GM18873 (cell line): ENCODE measurements around the gene CCN6.
"Not testable (repeated sequence)": the region's sequence is repeated elsewhere in the genome, so short reads cannot be mapped to it uniquely, and the experiment has no call there.

ENCODE experiments used
- ATAC-seq: cut with Tn5 transposase; IDR thresholded peaks from one replicate; pipeline ENCODE4 v1.9.1; 2021; ENCODE audit warnings: mild to moderate bottlenecking, moderate library complexity, moderate number of reproducible peaks; ENCODE audit not compliant: unreplicated experiment, low FRiP score

The CCN6 gene

DNA sequence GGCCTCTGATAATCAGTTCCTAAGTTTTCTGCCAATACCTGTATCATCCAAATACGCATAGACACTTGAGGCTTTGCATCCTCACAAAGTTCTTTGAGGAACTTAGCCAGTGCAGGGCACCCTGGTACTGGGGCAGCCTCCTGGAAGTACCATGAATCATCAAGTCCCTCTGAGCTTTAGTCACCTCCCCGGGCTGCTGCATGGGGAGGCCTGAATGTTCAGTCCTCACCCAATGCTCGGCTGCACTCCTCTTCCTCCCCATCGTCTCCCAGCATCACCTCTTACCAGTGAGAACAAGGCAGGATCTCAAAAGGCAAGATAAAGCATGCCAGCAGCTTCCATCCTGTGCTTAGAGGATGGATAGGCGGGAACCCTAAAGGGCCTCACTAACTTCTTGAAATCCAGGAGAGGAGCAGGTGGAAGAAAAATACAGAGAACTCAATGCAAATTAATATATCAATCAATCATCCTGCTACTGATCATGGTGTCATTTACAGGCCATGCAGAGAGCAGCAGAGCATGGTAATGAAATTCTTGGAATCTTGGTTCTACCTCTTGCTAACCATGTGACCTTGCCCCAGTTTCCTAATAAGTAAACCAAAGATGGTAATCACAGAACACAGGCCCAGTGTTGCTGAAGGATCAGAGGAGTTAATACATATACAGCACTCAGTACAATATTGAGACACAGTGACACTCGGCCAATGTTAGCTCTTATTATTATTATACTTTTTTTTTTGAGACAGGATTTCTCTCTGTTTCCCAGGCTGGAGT is 4.7 kb upstream of the CCN6 start:
- no peak for ATAC-seq

DNA sequence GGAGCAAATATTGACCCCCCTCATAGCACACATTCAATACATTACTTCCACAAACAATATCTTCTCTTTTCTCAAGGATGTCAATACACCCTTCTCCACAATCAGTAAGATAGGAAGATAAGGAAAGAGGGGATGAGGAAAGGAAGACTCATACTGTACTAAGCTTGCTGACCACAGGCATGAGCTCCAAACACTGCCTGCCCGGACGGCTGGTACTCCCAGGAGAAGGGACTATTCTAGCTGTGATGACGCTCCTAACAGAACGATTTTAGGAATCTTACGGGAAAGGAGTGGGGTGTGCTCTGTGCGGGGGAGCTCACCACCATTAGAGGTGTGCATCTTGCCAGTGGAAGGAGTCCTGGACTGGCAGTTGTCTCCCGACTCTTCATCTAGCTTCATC is 3.9 kb upstream of the CCN6 start:
- ATAC-seq: no peak

DNA sequence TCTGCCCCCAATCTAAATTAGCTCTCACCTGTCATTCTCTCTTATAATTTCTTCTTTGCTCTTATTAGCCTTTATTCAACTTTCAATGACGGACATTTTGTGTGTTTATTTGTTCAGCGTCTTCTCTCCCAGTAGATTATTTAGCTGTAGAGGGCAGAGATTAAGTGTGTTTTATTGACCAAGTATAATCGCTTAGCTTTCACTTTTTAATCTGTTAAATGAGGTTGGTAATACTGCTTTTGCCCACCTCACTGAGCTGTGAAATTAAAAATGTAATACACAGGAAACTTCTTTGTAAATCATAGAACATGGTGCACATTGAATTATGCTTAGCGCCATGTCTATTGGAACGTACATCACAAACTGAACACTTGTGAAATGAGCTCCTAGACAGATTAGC is 3.5 kb upstream of the CCN6 start:
- no peak for ATAC-seq

DNA sequence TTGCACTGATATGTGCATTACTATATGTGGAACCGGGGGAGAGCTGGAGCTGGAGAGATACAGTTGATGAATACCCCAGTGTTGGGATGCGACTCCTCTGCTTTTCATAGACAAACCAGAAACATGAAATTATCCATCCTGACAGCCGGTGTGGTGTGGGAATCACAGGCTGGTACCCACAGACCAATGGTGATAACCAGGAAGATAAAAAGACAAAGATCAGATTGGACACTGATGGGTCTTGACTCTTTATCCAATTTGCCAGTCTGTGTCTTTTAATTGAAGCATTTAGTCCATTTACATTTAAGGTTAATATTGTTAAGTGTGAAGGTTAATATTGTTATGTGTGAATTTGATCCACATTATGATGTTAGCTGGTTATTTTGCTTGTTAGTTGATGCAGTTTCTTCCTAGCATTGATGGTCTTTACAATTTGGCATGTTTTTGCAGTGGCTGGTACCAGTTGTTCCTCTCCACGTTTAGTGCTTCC is 2.6 kb upstream of the CCN6 start:
- ATAC-seq: not testable (repeated sequence)

DNA sequence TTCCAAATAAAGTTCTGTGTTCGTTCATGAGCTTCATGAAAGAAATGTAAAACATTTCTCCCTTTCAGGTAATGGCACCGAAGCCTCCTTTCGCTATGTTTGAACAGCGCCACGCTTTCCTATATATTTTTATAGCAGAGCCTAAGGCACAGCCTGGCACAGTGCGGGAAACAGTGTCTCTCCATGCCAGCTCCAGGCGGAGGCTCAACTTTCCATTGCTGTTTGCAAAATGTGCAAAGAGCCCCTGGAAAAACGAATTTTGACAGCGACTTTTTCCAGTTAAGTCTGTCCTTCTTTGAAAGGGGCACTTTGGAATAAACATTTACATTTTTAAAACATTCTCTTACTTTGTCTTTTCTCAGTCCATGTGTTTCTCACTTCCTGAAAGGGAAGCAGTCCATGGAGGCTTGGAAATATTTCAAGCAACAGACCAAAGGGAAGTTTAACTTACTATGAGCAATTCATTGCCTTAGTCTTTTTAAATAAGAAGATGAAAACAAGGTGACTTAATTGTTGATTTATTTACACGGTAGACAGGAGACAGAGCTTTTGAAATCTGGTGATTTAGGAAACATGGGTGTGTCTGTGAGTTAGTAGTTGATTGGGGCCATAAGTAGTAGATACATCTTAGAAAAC is 769 bp downstream of the CCN6 start:
- no peak for ATAC-seq

DNA sequence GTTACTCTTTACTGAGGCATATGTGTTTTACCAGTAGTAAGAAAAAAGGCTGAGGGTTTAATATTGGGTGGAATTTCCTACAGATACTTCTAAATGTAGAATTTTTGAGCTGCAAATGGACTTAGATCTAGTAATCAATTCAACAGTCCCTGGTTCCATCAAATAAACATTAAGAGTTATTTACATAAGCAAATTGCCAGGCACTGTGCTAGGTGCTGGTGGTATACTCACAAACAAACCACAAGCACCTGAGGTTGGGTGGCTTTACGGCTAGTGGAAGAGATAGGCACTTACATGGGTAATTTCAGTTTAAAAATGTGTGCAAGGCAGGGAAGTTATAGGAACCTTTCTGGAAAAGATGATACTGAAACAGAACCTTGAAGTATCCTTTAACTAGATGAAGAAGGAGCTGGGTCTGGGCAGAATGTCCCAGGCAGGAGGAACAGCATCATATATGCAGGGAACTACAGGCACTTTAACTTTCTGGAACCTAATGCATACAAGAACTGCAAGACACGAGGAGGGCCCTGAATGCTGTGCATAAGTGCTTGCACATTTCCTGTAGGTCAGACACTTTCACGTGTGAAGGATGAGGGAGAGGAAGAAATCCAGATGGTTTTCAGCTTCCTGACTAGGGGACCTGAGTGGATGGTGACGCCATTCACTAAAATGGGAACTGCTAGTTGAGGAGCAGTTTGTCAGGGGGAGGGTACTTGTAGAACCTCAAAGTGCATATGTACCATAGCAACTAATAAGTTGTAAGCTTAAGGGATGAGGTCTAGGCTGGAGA is 4.5 kb downstream of the CCN6 start:
- no peak for ATAC-seq

DNA sequence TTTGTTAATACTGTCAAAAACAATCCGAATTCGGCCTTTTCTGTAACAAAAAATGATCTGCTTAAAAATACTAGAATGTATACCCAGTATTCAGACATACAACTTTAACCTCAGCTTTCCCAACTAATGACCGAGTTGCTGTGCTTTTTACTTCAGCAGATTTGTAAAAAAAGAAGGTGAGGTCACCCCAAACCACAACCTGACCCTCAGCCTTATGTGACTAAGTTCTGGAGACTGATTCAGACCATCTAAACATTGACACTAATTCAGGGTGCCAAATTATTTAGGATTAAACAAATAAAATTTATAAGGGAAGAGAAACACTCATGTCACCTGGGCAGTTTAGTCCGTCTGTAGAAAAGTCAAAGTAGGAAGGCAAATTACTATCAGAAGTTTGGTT is 7.7 kb downstream of the CCN6 start:
- ATAC-seq: no peak

DNA sequence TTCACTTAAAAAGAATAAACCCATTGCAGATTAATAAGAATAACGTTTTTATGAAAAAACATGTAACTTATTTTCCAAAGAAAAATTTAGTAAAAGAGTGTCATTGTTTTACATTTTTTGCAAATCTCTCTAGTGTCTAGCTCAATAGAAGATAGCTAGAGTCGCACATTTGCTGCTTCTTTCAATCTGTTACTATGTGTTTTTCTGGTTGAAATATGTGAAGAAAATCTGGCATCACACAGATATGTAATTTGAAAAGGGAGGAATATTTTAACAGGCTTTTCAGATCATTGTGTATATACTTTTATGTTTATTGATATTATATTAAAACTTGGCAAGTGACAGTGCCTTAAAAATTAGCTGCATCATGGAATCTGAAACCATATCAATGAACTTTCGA is 9.1 kb downstream of the CCN6 start:
- ATAC-seq: no peak

DNA sequence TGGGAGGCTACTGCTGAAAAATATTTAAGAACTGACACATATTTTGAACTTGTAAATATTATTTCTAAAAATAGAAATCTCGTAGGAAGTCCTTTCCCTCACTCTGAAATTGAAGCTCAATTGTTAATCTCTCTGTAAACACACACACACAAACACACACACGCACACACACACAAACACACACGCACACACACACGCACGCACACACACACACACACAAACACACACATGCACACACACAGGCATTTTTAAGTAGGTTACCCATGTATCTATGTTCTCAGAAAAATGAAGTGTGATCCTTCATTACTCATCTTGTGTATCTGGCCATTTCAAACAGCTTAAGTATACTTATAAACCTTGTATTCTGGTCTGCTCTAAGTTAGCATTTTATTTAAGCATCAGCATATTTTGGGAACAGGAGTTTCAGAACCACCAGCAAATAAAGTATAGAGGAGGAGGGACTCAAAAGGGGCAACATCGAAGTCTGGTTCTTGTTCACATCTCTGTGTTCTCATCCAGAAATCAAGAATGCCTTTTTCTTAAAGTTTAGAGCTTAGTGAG is 11.6 kb downstream of the CCN6 start:
- no peak for ATAC-seq

DNA sequence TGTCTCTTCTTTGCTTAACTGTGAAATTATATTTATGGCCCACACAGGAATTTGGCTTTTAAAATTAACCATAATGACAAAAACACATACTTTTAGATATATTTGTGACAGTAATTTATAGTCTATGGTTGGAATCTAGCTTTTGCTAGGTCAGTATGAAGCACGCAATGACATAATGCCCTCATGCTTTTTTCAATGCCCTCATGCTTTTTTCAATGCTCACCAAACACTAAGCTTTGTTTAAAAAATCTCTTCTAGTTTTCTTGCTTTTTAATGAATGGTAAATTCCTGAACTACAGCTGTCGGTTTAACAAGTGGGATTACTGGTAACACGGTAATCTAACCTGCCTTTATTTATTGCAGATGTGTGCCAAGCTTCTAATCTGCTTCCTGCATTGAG is 12.7 kb downstream of the CCN6 start:
- ATAC-seq: no peak

DNA sequence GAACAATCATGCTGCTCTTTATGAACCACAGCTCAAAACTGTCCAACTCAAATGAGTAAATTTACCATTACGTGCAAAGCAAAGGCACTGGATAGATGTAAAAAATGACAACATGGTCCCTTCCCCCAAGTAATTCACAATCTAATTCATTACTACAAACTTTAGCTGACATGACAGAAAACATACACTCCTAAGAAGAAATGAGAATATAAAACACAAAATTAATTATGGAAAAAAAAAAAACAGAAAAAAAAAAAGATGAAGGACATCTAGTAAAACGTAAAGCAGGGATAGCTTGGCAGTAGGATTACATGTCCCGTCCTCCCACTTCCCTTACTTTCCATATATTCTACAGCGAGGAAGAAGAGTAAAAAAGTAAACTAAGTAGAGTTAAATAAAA is 27.7 kb downstream of the CCN6 start:
- ATAC-seq: no peak

DNA sequence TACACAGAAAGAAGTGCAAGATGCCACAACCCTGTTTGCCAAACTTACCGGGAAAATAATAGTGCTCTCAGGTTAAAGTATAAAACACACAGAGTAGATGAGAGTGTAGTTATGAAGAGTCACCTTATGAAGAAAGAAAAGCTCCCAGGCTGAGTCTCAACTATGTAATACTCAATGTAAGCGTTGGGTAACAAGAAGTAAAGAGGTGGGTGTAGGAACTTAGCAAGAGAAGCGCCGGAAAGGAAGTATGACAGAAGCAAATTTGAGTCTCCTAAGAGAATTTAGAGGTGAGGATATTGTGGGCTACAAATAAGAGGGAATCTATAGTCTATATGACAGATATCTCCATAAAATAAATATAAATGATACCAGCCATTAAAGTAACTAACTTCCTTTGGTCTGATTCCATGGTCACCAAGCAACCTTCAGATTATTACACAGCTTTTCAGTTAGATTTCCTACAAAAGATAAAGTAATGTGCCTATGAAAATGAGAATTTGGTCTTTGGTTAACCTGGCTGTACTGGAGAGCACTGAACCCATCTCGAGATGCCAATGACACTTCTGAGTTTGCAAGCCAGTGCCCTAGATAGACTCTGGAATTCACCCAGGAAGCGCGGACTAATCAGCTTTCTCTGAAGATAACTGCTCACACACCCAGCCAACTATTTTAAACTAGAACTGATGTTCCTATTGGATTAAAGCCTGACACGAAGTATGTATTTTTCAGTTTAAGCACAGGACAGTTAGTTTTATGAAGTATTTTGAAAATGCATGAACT is 31.6 kb downstream of the CCN6 start:
- no peak for ATAC-seq

DNA sequence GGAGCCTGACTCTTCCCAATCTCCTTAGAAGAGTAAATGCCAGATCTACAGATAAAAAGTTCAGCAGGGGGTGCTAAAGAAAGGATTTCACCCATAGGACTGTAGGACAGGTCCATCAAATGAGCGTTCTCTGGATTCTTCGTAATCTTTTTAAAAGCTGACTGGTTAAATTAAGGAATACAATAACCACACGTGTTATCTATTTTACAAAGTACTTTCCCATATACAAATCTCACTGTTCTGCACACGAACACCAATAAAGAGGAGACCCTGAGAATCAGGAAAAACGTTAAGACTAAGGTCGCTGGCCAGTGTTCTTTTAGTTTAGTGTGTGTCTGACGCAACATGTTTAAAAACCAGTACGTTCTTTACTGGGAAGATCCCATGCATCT is 32.8 kb downstream of the CCN6 start:
- ATAC-seq: peak; percentile 18

DNA sequence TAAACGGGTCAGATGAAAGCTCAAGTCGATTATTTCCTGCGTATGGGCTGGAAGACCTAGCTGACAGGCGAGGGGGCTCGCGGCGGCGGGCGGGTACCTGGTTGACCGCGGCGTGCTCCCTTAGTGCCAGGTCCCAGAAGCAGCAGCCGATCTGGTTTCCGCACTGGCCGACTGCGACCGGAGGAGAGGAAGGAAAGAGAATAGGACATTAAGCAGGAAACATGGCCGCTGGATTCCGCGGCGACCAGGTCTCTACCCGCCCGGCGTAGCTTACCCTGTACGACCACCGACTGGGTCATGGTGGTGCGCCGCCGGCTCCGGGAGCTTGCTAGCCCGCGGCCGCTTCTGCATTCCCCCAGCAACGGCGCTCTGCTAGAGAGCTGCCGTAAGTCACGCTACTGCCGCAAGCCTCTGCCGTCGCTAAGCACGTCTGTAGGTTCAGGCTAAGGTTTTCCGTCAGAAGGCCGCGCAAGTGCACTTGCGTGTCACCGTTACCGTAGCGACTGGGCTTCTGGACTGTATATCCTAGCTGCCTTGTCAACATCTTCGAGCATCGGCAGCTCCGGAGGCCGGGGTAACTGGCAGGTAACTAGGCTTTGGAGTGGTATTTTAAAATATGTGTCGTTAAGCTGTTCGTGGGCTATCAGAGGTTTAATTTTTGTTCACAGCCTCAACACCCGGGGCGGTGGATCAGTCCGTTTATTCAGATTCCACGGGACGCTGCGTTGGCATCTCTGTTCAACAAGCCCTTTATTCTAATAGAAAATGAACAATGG is 33.4 kb downstream of the CCN6 start, which contains the start of the genes FAM229B and TUBE1:
FAM229B (plus strand) TSS at position 456 of the 776 bp plus-strand sequence. CDS start 11,693 bp downstream, outside the sequence.
TUBE1 (minus strand) TSS at position 347 of the 776 bp plus-strand sequence; CDS start at position 299, 48 bp downstream.
- peak; percentile 98 for ATAC-seq

DNA sequence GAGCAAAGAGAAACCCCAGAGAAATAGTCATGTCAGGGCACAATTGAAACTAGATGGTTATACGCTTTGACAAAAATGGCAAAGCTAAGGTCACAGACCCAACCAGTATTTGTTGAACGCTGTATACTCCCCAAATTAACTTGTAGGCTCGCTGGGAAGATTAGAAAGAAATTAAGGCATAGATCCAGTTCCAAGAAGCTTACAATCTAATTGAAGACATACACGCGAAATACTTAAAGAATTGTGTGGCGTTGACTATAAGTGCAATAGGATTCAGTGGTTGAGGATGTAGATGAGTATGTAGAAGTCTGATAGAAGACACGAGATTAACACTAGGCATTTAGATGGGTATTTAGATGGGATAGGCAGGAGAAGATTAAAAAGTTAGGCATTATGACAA is 34.0 kb downstream of the CCN6 start:
- no peak for ATAC-seq

DNA sequence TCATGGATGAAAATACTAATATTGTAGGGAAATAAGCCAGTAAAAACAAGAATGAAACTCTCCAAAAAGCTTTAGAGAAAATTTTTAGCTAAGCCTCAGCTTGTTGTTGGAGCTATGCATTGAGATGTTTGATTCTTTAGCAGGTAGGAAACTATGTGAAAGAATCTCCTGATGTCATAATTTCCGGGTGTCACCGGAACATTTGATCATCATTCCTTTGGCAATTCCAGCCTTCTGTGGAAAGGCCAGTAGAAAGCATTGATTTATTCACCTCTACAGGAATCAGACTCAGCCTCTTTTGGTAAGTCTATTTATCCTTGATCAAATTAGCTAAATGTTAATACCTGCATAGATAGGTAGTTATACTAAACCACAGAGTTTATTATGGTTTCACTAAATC is 43.0 kb downstream of the CCN6 start:
- ATAC-seq: no peak

DNA sequence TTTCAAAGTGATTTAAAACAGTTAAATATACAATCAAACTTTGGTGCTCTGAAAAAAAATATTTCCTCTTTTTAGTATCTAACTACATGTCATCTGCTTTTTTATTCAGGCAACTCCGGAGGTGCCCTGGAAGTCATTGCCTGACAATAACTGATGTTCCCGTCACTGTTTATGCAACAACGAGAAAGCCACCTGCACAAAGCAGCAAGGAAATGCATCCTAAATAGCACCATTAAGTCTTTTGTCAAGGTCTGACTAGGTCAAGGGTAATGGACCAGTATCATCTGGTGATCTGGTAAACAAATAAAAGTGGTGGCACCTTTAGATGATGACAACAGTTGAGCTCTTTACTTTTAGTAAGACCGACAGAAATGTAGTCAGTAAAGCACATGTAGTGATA is 46.7 kb downstream of the CCN6 start:
- no peak for ATAC-seq

DNA sequence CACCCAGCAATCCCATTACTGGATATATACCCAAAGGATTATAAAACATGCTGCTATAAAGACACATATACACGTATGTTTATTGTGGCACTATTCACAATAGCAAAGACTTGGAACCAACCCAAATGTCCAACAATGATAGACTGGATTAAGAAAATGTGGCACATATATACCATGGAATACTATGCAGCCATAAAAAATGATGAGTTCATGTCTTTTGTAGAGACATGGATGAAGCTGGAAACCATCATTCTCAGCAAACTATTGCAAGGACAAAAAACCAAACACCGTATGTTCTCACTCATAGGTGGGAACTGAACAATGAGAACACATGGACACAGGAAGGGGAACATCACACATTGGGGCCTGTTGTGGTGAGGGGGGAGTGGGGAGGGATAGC is 52.1 kb downstream of the CCN6 start:
- not testable (repeated sequence) for ATAC-seq

DNA sequence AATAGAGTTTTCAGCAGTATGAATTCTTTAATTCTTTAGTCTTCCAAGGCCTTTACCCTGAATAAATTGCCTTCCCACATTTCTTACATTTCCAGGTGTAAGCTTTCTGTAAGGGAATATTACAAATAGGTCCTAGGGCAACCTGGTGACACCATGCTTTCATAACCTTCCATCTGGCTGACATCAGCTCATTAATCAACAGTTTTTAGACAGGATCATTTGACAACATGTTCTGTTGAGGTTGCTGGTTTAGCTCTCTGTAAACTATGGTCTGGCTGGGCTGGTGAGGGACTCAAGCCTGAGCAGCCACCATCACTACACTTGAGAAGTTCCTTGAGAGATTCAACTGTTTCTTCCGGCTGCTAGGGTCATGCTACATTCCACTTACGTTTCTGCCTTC is 52.7 kb downstream of the CCN6 start:
- ATAC-seq: no peak
